KMS-11 (cell line): ENCODE measurements around the gene MAPK7.

Experiments used
- H2AFZ ChIP-seq: fragments of 200-600 bp; sonication (generic); 2 replicates; pipeline ENCODE4 v1.6.1; 2016; ENCODE audit warnings: antibody characterized with exemption, mixed run types, low read depth
- H3K27ac ChIP-seq: fragments of 200-600 bp; sonication (generic); 2 replicates; pipeline ENCODE4 v1.6.1; 2016; ENCODE audit warnings: mild to moderate bottlenecking, mixed run types
- H3K27me3 ChIP-seq: fragments of 200-600 bp; sonication (generic); 2 replicates; pipeline ENCODE4 v1.6.1; 2017; ENCODE audit warnings: mild to moderate bottlenecking, low read depth, mixed run types, moderate library complexity; ENCODE audit not compliant: insufficient read depth
- H3K36me3 ChIP-seq: fragments of 200-600 bp; sonication (generic); 2 replicates; pipeline ENCODE4 v1.6.1; 2017; ENCODE audit warnings: mild to moderate bottlenecking, mixed run types; ENCODE audit not compliant: insufficient read depth
- H3K4me1 ChIP-seq: fragments of 200-600 bp; sonication (generic); 2 replicates; pipeline ENCODE4 v1.6.1; 2016; ENCODE audit warnings: mild to moderate bottlenecking, low read depth, mixed run types; ENCODE audit not compliant: poor library complexity, severe bottlenecking
- H3K4me2 ChIP-seq: fragments of 200-600 bp; sonication (generic); 2 replicates; pipeline ENCODE4 v1.7.0; 2016; ENCODE audit warnings: mild to moderate bottlenecking, mixed run types
- H3K4me3 ChIP-seq: fragments of 200-600 bp; sonication (generic); IDR thresholded peaks from 2 replicates; pipeline ENCODE4 v1.6.1; 2017; ENCODE audit warnings: low read depth, low read length, mixed read lengths; ENCODE audit not compliant: insufficient read depth
- H3K79me2 ChIP-seq: fragments of 200-600 bp; sonication (generic); 2 replicates; pipeline ENCODE4 v1.6.1; 2016; ENCODE audit warnings: low read depth, mixed run types; ENCODE audit not compliant: insufficient read depth
- H3K9ac ChIP-seq: fragments of 200-600 bp; sonication (generic); 2 replicates; pipeline ENCODE4 v1.6.1; 2016; ENCODE audit warnings: mild to moderate bottlenecking, mixed run types
- H4K20me1 ChIP-seq: fragments of 200-600 bp; sonication (generic); 2 replicates; pipeline ENCODE4 v1.6.1; 2016; ENCODE audit warnings: mild to moderate bottlenecking, mixed run types; ENCODE audit not compliant: insufficient read depth
- CTCF ChIP-seq: fragments of 200-600 bp; sonication (generic); conservative IDR thresholded peaks from 2 replicates; pipeline ENCODE4 v1.6.1; 2017; ENCODE audit warnings: low read depth, mild to moderate bottlenecking, antibody characterized with exemption, low read length, moderate library complexity, mixed read lengths

The MAPK7 gene

DNA sequence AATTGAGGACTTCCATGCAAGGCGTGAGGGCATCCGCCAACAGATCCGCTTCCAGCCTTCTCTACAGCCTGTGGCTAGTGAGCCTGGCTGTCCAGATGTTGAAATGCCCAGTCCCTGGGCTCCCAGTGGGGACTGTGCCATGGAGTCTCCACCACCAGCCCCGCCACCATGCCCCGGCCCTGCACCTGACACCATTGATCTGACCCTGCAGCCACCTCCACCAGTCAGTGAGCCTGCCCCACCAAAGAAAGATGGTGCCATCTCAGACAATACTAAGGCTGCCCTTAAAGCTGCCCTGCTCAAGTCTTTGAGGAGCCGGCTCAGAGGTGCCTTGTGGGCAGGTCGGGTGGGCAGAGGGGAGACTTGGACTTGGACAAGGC lies 3.1 kb downstream of the MAPK7 start:
- Histone ChIP-seq H3K4me1 (peaks cover 6% of the 10 kb centered on the region), H3K27ac (no peak overlapping the region), H3K9ac (no peak overlapping the region), H3K27me3 (no peaks in the 10 kb centered on the region), H4K20me1 (no peaks in the 10 kb centered on the region), H3K4me2 (no peak overlapping the region), H2AFZ (no peak overlapping the region), H3K36me3 (no peaks in the 10 kb centered on the region), H3K4me3 (no peak overlapping the region), H3K79me2 (no peaks in the 10 kb centered on the region)
- no peak for TF ChIP-seq CTCF

DNA sequence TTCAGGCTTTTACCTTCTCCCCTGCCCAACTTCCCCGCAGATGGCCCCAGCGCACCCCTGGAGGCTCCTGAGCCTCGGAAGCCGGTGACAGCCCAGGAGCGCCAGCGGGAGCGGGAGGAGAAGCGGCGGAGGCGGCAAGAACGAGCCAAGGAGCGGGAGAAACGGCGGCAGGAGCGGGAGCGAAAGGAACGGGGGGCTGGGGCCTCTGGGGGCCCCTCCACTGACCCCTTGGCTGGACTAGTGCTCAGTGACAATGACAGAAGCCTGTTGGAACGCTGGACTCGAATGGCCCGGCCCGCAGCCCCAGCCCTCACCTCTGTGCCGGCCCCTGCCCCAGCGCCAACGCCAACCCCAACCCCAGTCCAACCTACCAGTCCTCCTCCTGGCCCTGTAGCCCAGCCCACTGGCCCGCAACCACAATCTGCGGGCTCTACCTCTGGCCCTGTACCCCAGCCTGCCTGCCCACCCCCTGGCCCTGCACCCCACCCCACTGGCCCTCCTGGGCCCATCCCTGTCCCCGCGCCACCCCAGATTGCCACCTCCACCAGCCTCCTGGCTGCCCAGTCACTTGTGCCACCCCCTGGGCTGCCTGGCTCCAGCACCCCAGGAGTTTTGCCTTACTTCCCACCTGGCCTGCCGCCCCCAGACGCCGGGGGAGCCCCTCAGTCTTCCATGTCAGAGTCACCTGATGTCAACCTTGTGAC lies 3.6 kb downstream of the MAPK7 start:
- H3K27ac ChIP-seq = no peak overlapping the region
- no peaks in the 10 kb centered on the region for H3K79me2 ChIP-seq
- H3K4me3 ChIP-seq = no peak overlapping the region
- no peaks in the 10 kb centered on the region for H3K36me3 ChIP-seq
- H4K20me1 ChIP-seq = no peaks in the 10 kb centered on the region
- H3K4me1 ChIP-seq = peaks cover 3% of the 10 kb centered on the region
- H2AFZ ChIP-seq = no peak overlapping the region
- TF ChIP-seq CTCF = no peak
- H3K9ac ChIP-seq = no peak overlapping the region
- H3K27me3 ChIP-seq = no peaks in the 10 kb centered on the region
- no peak overlapping the region for H3K4me2 ChIP-seq

- H3K36me3 ChIP-seq = no peaks in the 10 kb centered on the region
- no peaks in the 10 kb centered on the region for H3K27me3 ChIP-seq
- H3K4me3 ChIP-seq = no peak overlapping the region
- H3K9ac ChIP-seq = no peak overlapping the region
- no peak overlapping the region for H2AFZ ChIP-seq
- H3K27ac ChIP-seq = no peak overlapping the region
- TF ChIP-seq CTCF = no peak
- no peaks in the 10 kb centered on the region for H4K20me1 ChIP-seq
- no peak overlapping the region for H3K4me2 ChIP-seq
- H3K79me2 ChIP-seq = no peaks in the 10 kb centered on the region
- no peaks in the 10 kb centered on the region for H3K4me1 ChIP-seq
Measured at GRCh38 chr17:19382531-19383444, 4.5 kb downstream of the MAPK7 start.

GRCh38 chr17:19383681-19384470 lies 5.6 kb downstream of the MAPK7 start:
- Histone ChIP-seq H3K4me1 (no peaks in the 10 kb centered on the region), H3K4me2 (no peak overlapping the region), H4K20me1 (no peaks in the 10 kb centered on the region), H3K27me3 (no peaks in the 10 kb centered on the region), H3K9ac (no peak overlapping the region), H3K79me2 (no peaks in the 10 kb centered on the region), H2AFZ (no peak overlapping the region), H3K4me3 (no peak overlapping the region), H3K27ac (no peak overlapping the region), H3K36me3 (no peaks in the 10 kb centered on the region)
- no peak for TF ChIP-seq CTCF
